NCI-H2081 treated with DMSO at 0.1 percent for 48 hours (cell line): Measurements from ENCODE around the gene CRPPA.
"Not testable (repeated sequence)": the region's sequence is repeated elsewhere in the genome, so short reads cannot be mapped to it uniquely, and the experiment has no call there.

Source experiments
- DNase-seq: peaks from one replicate; lab custom pipeline; 2025; lab: John Stamatoyannopoulos, UW

CRPPA gene

DNA sequence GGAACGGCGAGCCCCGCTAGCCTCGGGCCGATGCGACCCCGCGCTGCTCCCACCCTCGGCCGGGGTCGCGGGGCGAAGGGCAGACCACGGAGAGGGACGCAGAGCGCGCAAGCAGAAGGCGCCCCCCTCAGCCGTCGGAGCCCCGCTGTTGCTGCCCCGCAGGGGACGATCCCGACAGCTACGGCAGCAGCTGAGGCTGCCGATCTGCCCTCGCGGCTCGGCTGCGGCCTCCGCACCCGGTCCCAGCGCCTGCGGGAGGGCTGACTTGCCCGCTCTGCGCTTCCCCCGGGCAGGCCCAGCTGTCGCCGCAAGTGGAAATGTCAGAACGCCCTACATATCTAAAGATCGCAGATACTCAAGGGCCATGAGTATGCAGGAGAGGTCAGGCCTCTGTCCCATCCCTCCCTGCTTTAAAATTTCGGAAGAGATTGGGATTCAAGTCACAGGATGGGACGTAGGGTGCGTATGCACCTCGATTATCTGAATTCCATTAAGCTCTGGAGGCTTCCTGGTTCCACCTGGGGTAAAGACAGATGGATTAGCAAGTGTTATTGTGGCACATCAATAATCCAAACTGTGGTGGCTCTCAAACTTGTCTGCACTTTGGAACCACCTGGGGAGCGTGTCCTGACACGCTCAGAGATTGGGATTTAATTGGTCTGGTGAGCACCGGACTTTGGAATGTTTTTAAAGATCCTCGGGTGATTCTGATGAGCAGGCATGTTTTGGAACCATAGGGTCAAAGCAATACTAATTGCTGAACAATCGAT, at the start of gene CRPPA:
Gene CRPPA (minus strand): TSS at position 206 of the 770 bp plus-strand sequence. CDS start 216 bp downstream, outside the sequence.
- DNase-seq, result no peak

DNA sequence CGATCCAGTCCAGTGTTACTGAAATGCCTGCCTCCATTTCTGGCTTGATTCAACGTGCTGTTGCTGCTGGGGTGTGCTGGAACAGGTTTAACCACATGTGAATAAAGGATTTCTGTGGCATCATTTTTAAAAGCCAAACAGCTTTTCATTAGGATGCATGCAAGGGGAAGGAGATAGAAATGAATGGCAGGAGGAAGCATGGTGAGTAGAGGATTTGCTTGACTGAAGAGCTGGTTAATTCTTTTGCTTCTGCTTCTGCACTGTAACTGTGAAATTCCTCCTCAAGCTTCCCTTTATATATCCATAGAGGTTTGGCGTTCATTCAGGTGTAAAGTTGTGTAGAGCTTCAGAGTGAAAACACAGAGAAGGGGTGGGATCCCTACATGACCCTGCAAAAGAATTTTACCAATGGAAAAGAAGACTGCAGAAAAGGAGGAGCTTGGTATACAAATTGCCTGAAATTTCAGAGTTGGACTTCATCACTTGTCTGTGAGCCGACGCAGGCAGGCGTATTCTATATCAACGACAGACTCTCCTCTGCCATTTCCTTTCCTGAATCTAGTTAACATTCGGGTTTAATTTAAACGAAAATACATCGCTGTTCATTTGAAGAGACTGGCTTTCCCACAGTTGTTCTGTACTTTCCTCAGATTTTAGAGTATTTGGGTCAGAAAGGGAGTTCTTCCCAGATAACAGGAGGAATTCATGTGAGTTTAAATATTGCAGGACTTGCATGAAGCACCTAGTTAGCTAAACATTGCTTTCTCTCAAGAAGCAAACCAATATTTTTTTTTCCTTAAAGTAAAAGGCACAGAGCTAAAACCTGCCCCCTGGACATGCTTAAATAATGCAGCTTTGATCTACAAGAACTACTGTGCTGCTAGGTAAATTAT, 44.4 kb upstream of the CRPPA start, which contains the start of gene SOSTDC1:
Gene SOSTDC1 (minus strand): TSS at position 270 of the 893 bp plus-strand sequence. CDS start 70 bp downstream, at position 200.
- DNase-seq, result no peak

DNA sequence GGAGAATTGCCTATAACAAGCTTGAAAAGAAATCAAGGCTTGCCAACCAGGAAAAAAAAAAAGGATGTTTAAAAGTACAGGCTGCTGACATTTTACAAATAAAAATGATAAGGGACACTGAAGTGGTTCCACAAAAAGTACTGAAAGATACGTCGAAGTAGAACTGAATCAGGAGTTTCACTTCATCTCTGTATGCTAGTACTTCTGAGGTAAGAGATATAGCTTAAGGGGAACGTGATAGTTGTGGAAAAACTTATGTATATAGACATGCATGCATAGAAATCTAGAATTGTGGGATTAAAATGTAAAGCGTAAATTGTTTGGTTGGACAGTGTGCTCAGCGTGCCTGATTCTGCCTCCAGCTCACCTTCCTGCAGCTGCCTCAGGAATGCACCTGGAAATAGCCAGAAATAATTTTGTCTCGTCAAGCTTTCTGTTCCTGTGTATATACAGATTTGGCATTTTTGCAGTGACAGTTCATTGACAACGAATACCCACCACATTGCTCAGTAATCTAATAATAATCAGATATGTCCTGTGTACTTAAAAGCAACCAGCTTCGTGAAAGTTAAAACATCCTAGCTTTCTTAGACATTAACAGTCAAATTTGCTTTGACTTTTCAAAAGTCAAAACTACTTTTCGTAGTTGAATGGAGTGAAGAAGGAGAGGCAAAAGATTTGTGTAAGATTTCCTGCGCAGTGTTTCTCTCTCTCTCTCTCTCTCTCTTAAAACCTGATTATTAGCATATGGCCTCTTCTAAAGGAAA, 42.8 kb upstream of the CRPPA start:
- no peak for DNase-seq

DNA sequence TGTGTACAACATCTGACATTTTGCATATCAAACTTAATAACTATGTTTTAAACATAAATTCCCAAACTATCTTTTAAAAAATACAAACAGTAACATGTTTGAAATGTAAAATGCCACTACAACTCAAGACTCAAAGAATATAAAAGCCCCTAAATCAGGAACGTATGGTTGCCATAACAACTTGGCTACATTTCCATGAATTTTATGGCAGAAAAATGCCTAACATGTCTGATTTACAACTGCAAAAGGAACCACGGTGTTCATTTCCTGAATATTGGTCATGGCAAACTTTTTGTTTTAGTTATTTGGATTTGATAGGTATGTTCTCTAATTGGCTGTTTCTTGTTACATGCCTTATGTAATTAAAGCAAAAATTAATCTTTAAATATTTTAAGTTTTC, 42.2 kb upstream of the CRPPA start:
- no peak for DNase-seq

DNA sequence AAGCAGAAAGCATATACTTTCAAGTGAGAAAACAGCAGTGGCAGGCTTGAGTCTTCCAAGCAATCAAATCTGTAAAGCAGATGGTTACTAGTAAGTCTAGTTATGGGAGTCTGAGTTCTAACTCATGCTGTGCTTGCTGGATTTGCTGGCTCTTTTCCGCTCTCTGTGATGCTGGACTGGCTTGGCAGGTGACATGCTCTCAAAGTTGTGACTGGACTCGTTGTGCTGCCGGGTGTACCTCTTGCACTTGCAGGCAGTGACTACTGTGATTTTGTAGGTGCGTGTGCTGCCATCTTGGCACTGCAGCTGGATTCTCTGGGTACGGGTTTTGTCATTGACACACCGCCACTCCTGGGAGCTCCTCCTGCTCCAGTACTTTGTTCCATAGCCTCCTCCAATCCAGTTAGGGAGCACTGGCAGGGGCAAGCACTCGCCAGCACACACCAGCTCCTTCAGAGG, 41.1 kb upstream of the CRPPA start:
- no peak for DNase-seq

DNA sequence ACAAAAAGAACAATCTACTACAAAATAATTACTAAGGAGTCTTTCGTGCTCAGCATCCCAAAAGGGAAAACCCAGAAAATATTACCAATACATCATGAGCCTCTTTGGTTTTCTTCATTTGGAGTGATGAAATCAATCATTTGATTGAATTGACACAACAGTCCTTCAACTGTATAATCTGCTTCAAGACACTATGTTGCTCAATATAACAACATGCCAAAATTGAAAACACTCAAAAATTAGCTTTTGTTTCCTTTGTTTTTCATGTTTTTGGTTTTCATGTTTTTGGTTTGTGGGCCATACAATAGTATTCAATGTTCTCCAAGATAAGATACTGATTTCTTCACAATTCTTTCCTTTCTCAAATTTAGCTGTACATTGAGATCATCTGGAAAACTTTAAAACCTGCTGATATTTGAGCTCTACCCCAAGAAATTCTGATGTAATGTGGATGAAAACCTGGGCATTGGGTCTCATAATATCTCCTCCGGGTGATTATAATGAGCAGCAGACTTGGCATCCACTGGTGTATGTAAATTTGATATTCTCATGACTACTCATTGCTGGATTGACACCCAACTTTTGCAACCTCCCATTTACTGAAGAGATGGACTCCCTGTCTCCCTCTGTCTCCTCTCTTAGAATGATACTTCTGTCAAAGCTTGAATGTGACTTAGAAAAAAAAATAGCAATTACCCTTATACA, 39.6 kb upstream of the CRPPA start:
- DNase-seq, result no peak

DNA sequence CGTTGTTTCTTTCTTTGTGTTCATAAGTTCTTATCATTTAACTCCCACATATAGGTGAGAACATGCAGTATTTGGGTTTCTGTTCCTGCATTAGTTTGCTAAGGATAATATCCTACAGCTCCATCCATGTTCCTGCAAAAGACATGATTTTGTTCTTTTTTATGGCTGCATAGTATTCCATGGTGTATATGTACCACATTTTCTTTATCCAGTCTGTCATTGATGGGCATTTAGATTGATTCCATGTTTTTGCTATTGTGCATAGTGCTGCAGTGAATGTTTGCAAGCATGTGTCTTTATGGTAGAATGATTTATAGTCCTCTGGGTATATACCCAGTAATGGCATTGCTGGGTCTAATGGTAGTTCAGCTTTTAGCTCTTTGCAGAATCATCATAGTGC, 35.0 kb upstream of the CRPPA start:
- DNase-seq, result not testable (repeated sequence)

DNA sequence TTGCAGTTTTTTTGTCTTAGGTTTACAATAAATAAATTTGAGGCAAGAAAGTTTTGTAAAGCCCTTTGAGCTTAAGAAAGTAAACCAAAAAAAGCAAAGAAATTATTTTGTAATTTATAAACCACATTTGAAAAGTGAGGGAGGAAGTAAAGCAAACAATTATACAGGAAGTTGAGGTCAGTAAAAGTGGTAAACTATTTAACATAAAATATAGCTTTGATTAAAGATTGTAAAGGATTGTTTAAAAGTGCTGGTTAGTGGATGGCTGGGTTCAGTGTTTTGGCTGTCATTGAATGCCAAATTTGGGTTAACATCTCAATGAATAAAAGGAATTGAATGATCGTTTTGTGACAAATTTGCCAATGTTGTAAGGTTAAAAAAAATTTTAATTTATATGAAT, 34.3 kb upstream of the CRPPA start:
- no peak for DNase-seq

DNA sequence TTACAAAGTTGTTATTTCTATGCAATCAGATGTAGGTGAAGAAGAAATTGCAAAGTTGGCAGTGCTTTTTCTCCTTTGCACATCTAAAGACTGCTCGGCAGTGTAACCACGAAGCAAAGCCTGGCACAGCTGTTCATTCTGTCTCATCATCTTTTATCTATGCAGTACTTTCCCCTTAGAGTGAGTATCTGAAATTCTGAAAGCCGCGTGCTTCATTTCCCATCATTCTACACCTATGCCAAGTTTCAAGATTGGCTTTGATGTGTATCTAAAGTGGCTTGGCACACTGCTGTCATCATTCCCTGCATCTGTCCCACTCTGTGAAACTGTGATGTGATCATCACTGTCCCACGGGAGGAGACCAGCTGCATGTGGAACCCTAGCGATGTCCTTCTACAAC, 29.0 kb upstream of the CRPPA start:
- no peak for DNase-seq

DNA sequence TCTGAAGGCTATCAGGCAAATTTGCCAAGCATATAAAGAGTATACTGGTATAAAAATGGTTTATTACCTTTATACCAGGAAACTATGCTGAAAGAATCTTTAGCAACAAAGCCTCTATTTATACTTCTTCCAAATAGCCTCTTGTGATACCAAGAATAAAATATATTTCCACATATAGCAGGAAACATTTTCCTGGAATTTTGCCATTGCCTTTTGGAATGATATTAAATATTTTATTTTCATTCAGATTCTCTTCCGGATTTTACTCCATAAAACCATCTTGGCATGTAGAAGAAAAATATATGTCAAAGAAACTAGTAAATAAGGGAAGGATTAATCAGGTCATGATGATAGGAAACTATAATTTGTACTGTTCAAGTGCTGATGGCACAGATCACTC, 26.5 kb upstream of the CRPPA start:
- no peak for DNase-seq

DNA sequence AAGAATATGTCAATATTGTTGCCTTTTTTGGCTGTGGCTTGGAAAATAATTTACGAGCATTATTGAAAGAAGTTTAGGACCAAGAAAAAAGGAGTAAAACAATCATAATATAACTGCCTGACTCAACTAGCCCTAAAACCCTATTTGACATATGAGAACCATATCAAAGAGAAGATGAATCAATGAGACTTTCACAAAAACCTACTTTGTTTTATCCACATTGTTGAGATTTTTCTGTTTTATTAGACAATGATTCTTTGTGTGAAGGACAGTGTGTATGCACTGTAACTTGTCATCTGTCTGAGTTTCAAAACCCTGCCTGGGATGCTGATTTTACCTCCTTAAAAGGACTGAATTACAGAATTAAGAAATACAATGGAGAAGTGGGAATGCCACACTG, 25.2 kb upstream of the CRPPA start:
- DNase-seq, result no peak

DNA sequence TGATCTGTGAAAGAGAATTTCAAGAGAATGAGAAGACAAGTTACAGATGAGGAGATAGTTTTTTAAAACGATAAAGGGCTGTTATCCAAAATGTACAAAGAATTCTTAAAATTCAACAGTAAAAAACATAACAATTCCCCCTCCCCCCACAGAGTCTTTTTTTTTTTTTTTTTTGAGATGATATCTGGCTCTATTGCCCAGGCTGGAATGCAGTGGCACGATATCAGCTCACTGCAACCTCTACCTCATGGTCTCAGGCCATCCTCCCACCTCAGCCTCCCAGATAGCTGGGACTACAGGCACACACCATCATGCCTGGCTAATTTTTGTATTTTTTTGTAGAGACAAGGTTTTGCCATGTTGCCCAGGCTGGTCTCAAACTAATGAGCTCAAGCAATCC, 22.5 kb upstream of the CRPPA start:
- DNase-seq, result not testable (repeated sequence)

DNA sequence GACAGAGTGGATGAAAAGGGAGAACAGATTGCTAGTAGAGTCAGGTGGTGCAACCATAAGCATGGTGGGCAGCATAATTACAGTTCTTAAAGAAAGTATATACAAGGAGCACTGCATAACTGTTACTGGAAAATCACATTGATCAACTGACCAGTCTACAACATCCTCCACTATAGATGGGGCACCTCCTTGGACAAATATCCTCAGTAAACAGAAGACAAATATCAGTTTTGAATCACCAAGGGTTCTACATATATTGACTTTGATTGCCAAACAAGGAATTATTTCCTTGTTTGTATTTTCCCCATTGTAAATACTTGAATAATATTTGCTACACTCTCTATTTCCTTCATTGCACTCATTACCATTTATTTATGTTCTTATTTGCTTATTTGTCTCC, 17.6 kb upstream of the CRPPA start:
- no peak for DNase-seq

DNA sequence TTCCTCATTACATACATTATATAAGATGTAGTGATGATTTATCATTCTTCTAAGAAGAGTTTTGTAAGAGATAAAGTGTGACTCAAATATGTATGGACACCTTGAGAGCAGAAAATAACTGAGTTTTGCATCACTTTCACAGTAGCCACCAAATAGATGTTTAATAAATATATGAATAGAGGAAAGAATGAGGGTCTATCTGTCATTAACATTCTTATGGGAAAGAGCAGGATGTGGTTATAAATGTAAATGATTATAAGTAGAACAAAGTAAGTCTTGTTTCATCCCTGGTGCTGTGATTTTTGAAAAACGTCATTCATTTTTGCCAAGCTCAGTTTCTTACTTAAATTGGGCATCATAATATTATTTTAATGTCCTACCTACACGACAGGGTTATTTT, 15.0 kb upstream of the CRPPA start:
- DNase-seq, result no peak

DNA sequence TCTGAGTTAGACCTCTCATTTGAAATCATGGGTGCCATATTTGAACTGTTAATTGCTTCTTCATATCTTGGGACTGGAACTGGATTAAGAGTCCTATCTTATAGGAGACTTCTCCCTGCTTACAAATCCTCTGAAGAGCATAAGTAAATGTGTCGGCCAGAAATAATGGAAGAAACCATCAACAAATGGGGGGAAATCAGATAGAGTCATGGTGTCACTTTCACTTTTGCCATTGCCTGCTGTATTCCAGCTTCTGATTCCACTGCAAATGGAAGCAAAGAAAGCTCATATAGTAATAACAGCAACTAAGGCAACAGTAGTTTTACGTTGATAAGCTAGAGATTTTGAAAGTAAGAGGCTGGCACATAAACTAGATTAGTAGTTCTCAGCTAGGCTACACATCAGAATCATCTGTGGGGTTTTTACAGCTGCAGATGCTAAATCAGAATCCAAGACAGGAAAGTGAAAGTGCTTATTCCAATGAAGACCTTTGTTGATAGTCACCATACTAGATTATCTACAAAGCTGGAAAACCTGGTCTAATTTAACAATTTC, 12.3 kb upstream of the CRPPA start:
- no peak for DNase-seq

DNA sequence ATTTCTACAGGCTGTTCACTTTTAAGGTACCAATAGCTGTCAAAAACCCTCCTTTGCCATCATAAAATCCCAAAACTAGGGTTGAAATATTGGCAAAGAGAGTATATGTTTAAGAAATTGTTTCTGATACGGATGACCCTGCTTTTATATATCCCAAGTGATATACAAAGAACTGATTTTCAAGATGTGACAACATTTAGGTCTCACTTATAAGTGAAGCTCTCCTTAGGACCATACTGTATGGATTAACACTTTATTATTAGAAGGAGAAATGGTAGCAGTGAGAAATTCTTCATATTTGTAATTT, 11.0 kb upstream of the CRPPA start:
- DNase-seq, result no peak

DNA sequence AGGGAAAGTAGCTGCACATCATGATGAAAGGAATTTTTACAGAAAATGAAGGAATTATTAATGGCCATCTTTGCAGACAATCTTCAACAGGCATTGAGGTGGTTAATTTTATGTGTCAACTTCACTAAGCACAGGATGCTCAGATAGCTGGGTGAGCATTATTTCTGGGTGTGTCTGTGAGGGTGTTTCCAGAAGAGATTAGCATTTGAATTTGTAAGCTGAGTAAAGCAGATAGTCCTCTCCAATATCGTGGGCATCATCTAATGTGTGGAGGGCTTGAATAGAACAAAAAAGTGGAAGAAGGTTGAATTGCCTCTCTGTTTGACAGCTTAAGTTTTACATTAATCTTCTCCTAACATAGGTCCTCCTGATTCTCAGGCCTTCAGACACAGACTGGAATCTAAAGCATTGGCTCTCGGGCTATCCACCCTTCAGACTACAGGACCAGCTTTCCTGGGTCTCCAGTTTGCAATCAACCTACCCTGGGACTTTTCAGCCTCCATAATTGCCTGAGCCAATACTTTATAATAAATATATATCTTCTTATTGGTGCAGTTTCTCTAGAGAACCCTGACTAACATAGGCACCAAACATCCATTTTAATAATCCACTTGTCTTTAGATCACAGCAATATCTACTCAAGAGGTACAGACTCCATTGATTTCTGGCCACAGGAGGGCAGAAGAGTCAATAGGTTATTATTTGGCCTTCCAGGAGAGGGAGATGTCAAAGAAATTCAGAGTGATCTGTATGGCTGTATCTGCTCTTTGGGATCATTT, 10.5 kb upstream of the CRPPA start:
- DNase-seq, result no peak

DNA sequence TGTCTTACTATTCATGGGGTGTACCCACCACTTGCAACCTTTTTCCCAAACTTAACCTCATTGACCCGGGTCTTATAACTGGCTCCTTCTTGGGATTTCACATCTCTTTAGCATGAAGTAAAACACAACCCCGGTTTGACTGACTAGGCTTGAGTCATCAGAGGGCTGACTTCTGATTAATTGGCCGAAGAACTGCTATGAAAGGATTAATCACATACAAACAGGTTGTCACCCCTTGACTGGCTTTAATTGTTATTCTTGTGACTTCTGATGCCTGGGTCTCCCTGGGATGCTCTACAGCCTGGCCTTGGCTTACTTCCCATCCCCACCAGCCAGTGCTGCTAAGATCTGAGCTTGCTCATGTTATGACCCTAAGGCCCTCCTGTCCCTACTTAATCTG, 8.8 kb upstream of the CRPPA start:
- DNase-seq, result no peak

DNA sequence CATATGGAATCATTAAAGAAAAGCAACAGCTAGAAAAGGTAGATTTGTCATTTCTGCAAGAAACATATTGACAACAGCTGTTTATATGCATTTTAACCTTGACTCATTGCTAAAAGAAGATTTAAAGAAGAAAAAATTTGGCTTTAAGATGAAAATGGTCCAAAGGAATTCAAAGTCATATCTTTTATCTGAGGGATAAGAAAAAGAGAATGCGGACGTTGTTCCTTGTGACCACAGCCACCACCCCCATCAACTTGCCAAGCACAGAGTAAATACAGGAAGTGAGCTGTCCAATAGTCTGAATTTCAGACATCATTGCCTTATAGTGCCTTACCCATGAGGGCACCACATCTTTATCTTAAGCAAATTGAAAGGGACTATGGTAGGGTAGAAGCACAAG, 7.3 kb upstream of the CRPPA start:
- no peak for DNase-seq

DNA sequence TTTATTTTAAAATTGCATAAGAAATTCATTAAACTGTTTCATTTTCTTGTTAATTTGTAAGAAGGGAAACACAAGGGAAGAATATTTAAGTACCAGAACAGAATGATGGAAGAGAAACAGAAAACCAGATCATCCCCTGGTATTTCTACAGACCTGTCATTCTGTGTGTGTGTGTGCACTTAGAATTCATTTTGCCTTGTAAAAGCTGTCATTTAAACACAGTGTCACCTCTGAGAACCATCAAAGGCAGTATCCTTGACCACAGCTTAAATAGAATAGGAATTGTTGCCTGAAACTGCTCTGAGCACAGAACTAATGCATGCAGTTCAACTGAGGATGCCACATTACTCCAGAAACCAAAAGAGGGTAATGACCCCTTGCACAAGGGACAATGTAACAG, 6.8 kb upstream of the CRPPA start:
- no peak for DNase-seq

DNA sequence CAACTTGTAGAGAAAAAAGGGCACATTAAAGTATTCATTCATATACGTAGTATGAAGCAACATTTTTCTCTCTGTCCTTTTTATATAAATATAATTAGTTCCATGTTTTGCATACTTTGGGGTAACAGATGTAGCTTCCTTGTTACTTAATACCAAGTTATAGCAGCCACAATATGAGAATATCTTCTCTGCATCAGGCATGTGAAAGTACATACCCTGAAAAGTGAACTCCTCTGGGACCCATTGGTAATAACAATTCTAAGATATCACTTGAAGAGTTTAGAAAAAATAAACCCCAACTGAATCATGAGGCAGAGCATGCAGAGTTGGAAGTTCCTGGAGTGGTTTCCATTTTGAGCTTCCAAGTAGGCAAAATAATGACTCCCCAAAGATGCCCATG, 2.4 kb upstream of the CRPPA start:
- DNase-seq, result no peak
